NT2/D1 (cell line): ENCODE measurements around the gene NUS1.
"Not testable (repeated sequence)": the region's sequence is repeated elsewhere in the genome, so short reads cannot be mapped to it uniquely, and the experiment has no call there.

Experiments used
- DNase-seq: peaks from one replicate; pipeline ENCODE4 v3.0.0-alpha.2; 2011; ENCODE audit warnings: low read depth, low spot score
- H3K27me3 ChIP-seq: 2 replicates; pipeline ENCODE4 v1.6.0; 2011; ENCODE audit warnings: mild to moderate bottlenecking; ENCODE audit not compliant: insufficient read length, insufficient read depth
- H3K36me3 ChIP-seq: 2 replicates; pipeline ENCODE4 v1.6.1; 2011; ENCODE audit warnings: mild to moderate bottlenecking, low read length, mixed read lengths; ENCODE audit not compliant: insufficient read depth, insufficient read length
- H3K4me1 ChIP-seq: 2 replicates; pipeline ENCODE4 v1.5.1; 2011; ENCODE audit not compliant: insufficient read depth, insufficient read length
- H3K4me3 ChIP-seq: 2 replicates; pipeline ENCODE4 v1.5.1; 2011; ENCODE audit warnings: low read depth; ENCODE audit not compliant: insufficient read length
- H3K9ac ChIP-seq: 2 replicates; pipeline ENCODE4 v1.6.0; 2011; ENCODE audit warnings: low read depth; ENCODE audit not compliant: insufficient read length
- H3K9me3 ChIP-seq: 2 replicates; pipeline ENCODE4 v1.5.1; 2011; ENCODE audit warnings: mild to moderate bottlenecking, low read length; ENCODE audit not compliant: insufficient read depth
- SUZ12 ChIP-seq: IDR thresholded peaks from 2 replicates; pipeline ENCODE4 v1.6.1; 2011; ENCODE audit not compliant: insufficient read length, insufficient read depth; ENCODE audit errors: extremely low read depth
- YY1 ChIP-seq: IDR thresholded peaks from 2 replicates; pipeline ENCODE4 v1.6.1; 2011; ENCODE audit not compliant: insufficient read length, insufficient read depth
- ZNF274 ChIP-seq: IDR thresholded peaks from 2 replicates; pipeline ENCODE4 v1.6.1; 2011; ENCODE audit warnings: mild to moderate bottlenecking, low read depth, low read length

The NUS1 gene

DNA sequence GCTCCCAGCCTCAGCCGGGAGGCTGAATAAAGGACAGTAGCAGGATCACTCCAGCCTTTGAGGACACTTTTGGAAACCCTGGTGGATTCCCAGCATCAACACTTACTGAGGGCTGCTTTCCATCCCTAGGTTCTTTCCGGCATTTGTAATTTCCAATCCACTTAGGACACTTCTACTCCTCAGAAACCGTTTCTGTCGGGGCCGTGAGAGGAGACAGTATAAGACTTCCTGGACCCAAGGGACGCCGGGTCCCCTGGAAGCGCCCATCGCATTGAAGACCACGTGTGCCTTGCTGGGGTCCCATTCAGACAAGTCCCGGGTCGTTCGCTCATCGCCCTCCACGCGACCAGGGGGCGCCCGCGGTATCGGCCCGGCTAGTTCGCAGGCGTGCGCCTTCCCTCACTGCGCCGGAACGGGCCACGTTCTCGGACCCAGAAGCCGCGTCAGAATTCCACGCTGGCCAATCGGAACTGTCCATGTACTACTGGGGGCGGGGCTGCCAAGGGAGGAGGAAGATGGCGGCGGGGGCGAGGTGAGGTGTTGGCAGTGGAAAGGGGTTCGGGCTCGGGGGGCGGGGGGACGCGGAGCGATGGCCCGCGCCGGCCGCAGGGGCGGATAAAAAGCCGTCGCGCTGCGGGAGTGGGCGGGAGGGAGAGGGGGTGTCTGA, at the start of gene NUS1:
TSS of gene NUS1 (plus strand) at position 479 of the 667 bp plus-strand sequence. CDS start 202 bp downstream, outside the sequence.
- peaks cover 55% of the 10 kb centered on the region for H3K9me3 ChIP-seq

DNA sequence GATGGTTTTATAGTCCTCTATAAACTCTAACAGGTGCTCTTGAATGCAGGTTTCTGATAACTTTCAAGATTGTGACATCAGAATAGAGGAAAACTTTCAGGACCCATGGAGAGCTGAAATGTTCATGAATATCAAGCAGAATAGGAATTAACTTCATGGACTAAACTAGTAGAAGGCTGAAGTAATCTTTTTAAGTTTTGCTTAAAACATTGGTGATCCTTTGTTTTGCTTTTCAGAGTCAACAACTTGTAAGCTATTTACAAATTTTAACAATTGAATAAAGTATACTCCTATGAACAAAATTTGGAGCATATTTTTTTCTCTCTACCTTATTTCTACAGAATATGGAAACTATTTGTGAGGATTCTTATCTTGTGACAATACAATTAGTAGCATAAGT, 47.7 kb upstream of the NUS1 start:
- Histone ChIP-seq H3K4me1 (no peaks in the 10 kb centered on the region), H3K36me3 (no peaks in the 10 kb centered on the region), H3K27me3 (no peaks in the 10 kb centered on the region), H3K4me3 (no peak overlapping the region), H3K9me3 (peaks cover 66% of the 10 kb centered on the region), H3K9ac (no peak overlapping the region)
- TF ChIP-seq YY1, result no peak
- TF ChIP-seq ZNF274, result no peak
- no peak for TF ChIP-seq SUZ12
- no peak for DNase-seq

More for the DNA sequence above, at the start of gene NUS1:
- Histone ChIP-seq H3K9ac (peak within 1 kb of the TSS; percentile 85), H3K36me3 (peaks cover 34% of the 10 kb centered on the region), H3K4me1 (no peaks in the 10 kb centered on the region), H3K4me3 (peak within 1 kb of the TSS; percentile 78), H3K27me3 (no peaks in the 10 kb centered on the region)
- peak; percentile 13 for TF ChIP-seq YY1
- no peak for TF ChIP-seq ZNF274
- peak; percentile 91 for DNase-seq

DNA sequence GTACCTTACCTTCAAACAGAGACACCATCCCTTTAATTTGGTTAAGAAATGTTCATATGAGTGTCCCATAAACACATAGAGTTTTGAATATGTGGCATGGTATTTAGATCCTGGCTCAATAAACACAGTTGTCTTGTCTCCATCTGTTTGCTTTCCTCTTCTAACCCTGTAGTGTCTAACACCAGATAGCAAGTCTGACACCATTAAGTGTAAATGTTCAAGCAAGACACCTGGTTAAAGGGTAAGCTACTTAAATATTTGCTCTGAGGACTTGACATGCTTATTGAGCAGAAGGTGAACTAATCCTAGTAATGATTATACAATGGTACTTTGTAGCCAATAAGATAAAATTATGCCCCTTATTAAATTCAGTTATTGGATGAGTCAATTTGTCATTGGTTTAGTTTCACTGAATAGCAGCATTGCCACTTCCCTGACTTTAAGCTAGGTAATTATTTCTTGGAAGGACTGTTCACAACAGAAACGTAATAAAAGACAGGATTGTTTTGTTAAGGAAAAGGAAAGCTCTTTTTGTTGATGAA, 46.1 kb upstream of the NUS1 start:
- Histone ChIP-seq H3K9ac (no peak overlapping the region), H3K9me3 (peaks cover 50% of the 10 kb centered on the region)

DNA sequence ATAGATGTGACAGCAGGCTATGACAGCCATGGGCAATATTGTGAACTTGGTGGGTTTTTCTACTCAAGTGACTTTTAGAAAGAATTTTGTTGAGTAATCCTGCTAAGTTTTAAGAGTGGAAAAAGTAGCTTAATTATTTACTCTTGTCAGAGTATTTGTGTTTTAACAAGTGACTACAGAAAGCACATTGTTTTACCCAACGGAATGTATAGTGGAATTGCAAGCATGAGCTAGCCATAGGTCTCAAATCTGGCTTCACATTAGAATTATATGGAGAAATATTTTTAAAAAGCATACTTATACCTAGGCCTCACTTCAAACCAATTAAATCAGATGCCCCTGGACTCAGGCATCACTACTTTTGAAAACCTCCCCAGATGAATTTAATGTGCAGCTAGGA, 37.5 kb upstream of the NUS1 start:
- no peak for DNase-seq

More for the DNA sequence above, 46.1 kb upstream of the NUS1 start:
- no peak for DNase-seq
- H3K36me3 ChIP-seq, result no peaks in the 10 kb centered on the region
- H3K27me3 ChIP-seq, result no peaks in the 10 kb centered on the region
- no peak for TF ChIP-seq ZNF274
- TF ChIP-seq YY1, result no peak
- TF ChIP-seq SUZ12, result no peak
- no peak overlapping the region for H3K4me3 ChIP-seq
- no peaks in the 10 kb centered on the region for H3K4me1 ChIP-seq

DNA sequence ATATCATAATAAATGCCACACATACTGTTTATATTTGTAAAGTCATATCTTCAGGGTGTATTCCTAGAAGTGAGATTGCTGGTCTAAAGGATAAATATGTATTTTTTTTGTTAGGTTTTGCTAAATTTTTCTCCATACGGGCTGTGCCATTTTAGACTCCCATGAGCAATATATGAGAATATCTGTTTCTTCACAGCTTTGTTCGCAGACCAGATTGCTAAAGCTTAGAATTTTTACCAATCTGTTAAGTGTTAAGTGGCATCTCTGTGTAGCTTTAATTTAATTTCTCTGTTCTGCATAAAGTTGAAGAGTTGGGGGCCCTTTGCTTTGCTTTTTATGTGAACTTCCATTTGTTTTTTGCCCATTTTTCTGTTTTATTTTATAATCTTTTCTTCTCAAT, 32.3 kb upstream of the NUS1 start:
- Histone ChIP-seq H3K4me3 (no peak overlapping the region), H3K9ac (no peak overlapping the region), H3K9me3 (no peaks in the 10 kb centered on the region), H3K27me3 (no peaks in the 10 kb centered on the region), H3K36me3 (peaks cover 5% of the 10 kb centered on the region), H3K4me1 (no peaks in the 10 kb centered on the region)
- TF ChIP-seq ZNF274 (no peak), SUZ12 (no peak), YY1 (no peak)
- DNase-seq, result no peak

More for the DNA sequence above, 37.5 kb upstream of the NUS1 start:
- no peaks in the 10 kb centered on the region for H3K27me3 ChIP-seq
- H3K9ac ChIP-seq, result no peak overlapping the region
- no peak for TF ChIP-seq ZNF274
- no peak for TF ChIP-seq SUZ12
- no peak for TF ChIP-seq YY1
- no peaks in the 10 kb centered on the region for H3K9me3 ChIP-seq
- H3K4me3 ChIP-seq, result no peak overlapping the region
- no peaks in the 10 kb centered on the region for H3K4me1 ChIP-seq
- no peaks in the 10 kb centered on the region for H3K36me3 ChIP-seq

DNA sequence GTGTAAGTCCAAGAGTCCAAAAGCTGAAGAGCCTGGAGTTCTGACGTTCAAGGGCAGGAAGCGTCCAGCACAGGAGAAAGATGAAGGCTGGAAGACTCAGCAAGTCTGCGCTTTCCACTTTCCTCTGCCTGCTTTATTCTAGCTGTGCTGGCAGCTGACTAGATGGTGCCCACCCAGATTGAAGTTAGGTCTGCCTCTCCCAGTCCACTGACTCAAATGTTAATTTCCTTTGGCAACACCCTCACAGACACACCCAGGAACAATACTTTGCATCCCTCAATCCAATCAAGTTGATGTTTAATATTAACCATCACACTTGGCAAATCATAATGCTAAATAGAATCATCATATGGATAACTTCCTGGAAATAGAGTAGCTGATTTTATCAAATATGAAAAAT, 23.3 kb upstream of the NUS1 start:
- H3K4me3 ChIP-seq, H3K9me3 ChIP-seq, H3K9ac ChIP-seq, H3K36me3 ChIP-seq, H3K27me3 ChIP-seq, H3K4me1 ChIP-seq, DNase-seq: not testable (repeated sequence)

DNA sequence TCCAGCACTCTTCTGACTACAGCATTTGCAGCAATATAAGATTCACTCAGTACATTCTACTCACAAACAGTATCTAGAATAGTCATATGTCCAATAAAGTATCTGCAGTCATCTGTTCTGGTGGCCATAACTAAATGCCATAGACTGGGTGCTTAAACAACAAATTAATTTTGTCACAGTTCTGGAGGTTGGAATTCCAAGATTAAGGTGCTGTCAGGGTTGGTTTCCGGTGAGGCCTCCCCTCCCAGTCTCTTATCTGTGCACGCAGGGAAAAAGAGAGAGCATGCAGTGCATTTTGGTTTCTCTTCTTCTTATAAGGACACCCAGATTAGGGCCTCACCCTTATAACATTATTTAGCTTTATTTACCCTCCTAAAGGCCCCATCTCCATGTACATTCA, 21.3 kb upstream of the NUS1 start:
- no peak overlapping the region for H3K9ac ChIP-seq
- peaks cover 2% of the 10 kb centered on the region for H3K36me3 ChIP-seq
- H3K27me3 ChIP-seq, result no peaks in the 10 kb centered on the region
- H3K4me3 ChIP-seq, result no peak overlapping the region
- H3K4me1 ChIP-seq, result no peaks in the 10 kb centered on the region
- TF ChIP-seq ZNF274 (no peak), SUZ12 (no peak), YY1 (no peak)
- H3K9me3 ChIP-seq, result no peaks in the 10 kb centered on the region
- no peak for DNase-seq

DNA sequence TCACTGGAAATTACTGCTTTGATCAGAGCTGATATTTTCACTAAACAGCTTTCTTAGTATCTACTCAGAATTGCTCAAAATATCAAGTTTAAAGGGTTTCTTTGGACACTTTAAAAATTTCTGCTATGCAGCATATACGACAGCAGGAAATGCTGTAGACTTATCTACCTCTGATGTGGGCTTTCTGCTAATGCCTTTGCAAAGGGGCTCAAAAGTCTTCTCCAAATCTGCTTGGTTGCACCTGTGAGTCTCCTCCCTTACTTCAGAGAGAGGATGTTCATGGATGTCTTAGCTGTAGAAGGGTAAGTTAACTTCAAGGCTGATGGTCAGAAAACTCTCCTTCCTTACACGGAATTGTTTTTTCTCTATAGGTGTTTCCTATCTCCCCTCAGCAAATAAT, 19.9 kb upstream of the NUS1 start:
- H3K36me3 ChIP-seq, result peaks cover 3% of the 10 kb centered on the region
- no peak for DNase-seq
- no peak overlapping the region for H3K9ac ChIP-seq
- H3K9me3 ChIP-seq, result no peaks in the 10 kb centered on the region
- TF ChIP-seq SUZ12, result no peak
- no peak for TF ChIP-seq ZNF274
- no peak for TF ChIP-seq YY1
- no peaks in the 10 kb centered on the region for H3K27me3 ChIP-seq
- no peak overlapping the region for H3K4me3 ChIP-seq
- no peaks in the 10 kb centered on the region for H3K4me1 ChIP-seq
